ENCODE results near the gene USP15. TPM values are rescaled to one million over a fixed set of nuclear protein-coding genes. Genes with fewer than 3 reads are reported as not detected.

The USP15 gene
- total and polyA plus RNA-seq, 2 of the 8 experiments (the other 6 are each of a cell fraction or from before 2014, with no cell fraction given) = 12.7 to 38.6 TPM

DNA sequence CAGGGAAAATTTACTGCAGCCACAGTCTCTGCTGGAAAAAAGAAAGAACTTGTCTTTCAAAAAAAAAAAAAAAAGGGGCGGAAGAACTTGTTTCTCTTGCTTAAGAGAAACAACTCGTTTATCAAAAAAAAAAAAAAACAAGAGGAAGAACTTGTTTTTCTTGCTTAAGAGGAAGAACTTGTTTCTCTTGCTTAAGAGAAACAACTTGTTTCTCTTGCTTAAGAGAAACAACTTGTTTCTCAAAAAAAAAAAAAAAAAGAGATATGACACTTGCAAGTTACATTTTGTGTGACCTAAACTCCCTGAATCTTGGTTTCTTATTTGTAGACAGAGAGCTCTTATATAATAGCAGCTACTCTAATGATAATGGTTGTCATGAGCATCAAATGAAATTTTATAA is 44.7 kb upstream of the USP15 start:
- Histone ChIP-seq H3K79me1 (ENCODE audit: low read depth, low read length) (no peaks in the 10 kb centered on the region), H3K36me3 (ENCODE audit: control insufficient read depth in 2 of 4, insufficient read depth in 4 of 4, low read length in 3 of 4) (no peaks in the 10 kb centered on the region), H3K4ac (replicated peaks; ENCODE audit: insufficient read length, low read depth, low read length) (no peak overlapping the region), H3K9me3 (ENCODE audit: insufficient read depth in 2 of 2, low read depth in 1 of 2, low read length in 1 of 2) (no peaks in the 10 kb centered on the region), H3K56ac (replicated peaks; ENCODE audit: insufficient read length, low read depth, low read length) (no peak overlapping the region), H2BK5ac (ENCODE audit: low read depth, low read length) (no peak overlapping the region), H2AK5ac (ENCODE audit: low read depth, low read length) (no peak overlapping the region), H3K23me2 (ENCODE audit: low read depth, low read length) (no peaks in the 10 kb centered on the region), H3K4me3 (ENCODE audit: extremely low read depth in 1 of 4, insufficient read depth in 2 of 4, low read depth in 3 of 4, low read length in 4 of 4) (no peak overlapping the region), H4K20me1 (replicated peaks in 1 of 2; ENCODE audit: control insufficient read depth in 1 of 2, insufficient read depth in 2 of 2, low read length in 2 of 2) (no peaks in the 10 kb centered on the region), H2BK15ac (ENCODE audit: low read length) (no peak overlapping the region), H2BK20ac (ENCODE audit: low read length) (no peak overlapping the region), H3K18ac (ENCODE audit: extremely low read depth, low read length) (no peak overlapping the region), H3K23ac (ENCODE audit: insufficient read length) (no peak overlapping the region), H4K8ac (ENCODE audit: extremely low read depth, insufficient read depth, low read length) (no peak overlapping the region), H3K9ac (replicated peaks in 1 of 4; ENCODE audit: extremely low read depth in 1 of 4, low read depth in 3 of 4, low read length in 3 of 4) (no peak overlapping the region), H2BK12ac (ENCODE audit: low read depth, low read length) (no peak overlapping the region), H3K79me2 (ENCODE audit: control insufficient read depth in 1 of 2, insufficient read depth in 2 of 2, low read length in 2 of 2) (no peaks in the 10 kb centered on the region), H3K14ac (ENCODE audit: insufficient read length) (no peak overlapping the region), H3K27me3 (replicated peaks in 1 of 4; ENCODE audit: control insufficient read depth in 3 of 4, extremely low read depth in 1 of 4, insufficient read depth in 3 of 4, low read length in 3 of 4) (no peaks in the 10 kb centered on the region), H4K5ac (ENCODE audit: insufficient read length, low read depth, low read length) (no peak overlapping the region), H3K4me2 (ENCODE audit: insufficient read depth in 1 of 2, low read depth in 2 of 2, low read length in 2 of 2) (no peak overlapping the region), H4K91ac (replicated peaks; ENCODE audit: insufficient read length, low read length) (no peak overlapping the region), H2BK120ac (replicated peaks; ENCODE audit: low read depth, low read length) (no peak overlapping the region), H3K4me1 (replicated peaks in 1 of 4; ENCODE audit: control insufficient read depth in 3 of 4, insufficient read depth in 4 of 4, low read length in 3 of 4) (no peaks in the 10 kb centered on the region), H3K27ac (ENCODE audit: low read depth, low read length) (no peak overlapping the region), H2AFZ (ENCODE audit: low read length) (no peak overlapping the region)
- 100% methylated on average over 1 of the region's 2 CpGs; no CpG with 5 or more reads in 1 of the 2 experiments for WGBS, 2 experiments (ENCODE audit: extremely low coverage in 1 of 2, insufficient coverage in 1 of 2, insufficient read length in 1 of 2, insufficient replicate concordance in 2 of 2, low coverage in 1 of 2, low lambda C conversion rate in 2 of 2, missing lambda C conversion rate in 1 of 2)
- TF ChIP-seq SUZ12 (IDR thresholded peaks at IDR 0.05; ENCODE audit: low read length) = no peak
- no peak for TF ChIP-seq FOSL1 (IDR thresholded peaks at IDR 0.05; ENCODE audit: insufficient read depth, low read depth, low read length)
- TF ChIP-seq MAFK (IDR thresholded peaks at IDR 0.05; ENCODE audit: low read depth, low read length) = no peak
- TF ChIP-seq GTF2F1 (IDR thresholded peaks at IDR 0.05; ENCODE audit: borderline replicate concordance, low read depth, low read length) = no peak
- no peak for TF ChIP-seq CHD2 (IDR thresholded peaks at IDR 0.05; ENCODE audit: low read length)
- TF ChIP-seq, protein P1, sequence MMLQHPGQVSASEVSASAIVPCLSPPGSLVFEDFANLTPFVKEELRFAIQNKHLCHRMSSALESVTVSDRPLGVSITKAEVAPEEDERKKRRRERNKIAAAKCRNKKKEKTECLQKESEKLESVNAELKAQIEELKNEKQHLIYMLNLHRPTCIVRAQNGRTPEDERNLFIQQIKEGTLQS (IDR thresholded peaks at IDR 0.05; ENCODE audit: insufficient read depth, low read depth, low read length) = no peak
- TF ChIP-seq CREB1 (IDR thresholded peaks at IDR 0.05) = no peak
- TF ChIP-seq RFX5 (IDR thresholded peaks at IDR 0.05; ENCODE audit: borderline replicate concordance, low read depth, low read length) = no peak
- no peak for TF ChIP-seq KDM5A (IDR thresholded peaks at IDR 0.05; ENCODE audit: low read length)
- no peak for TF ChIP-seq SRF (IDR thresholded peaks at IDR 0.05; ENCODE audit: low read depth, low read length)
- DNase-seq (ENCODE audit: low read depth in 1 of 2, low spot score in 2 of 2) = no peak
- no peak for FAIRE-seq
- ChIA-PET POLR2A (ENCODE audit: partially characterized antibody) (no interaction called here), CTCF (ENCODE audit: partially characterized antibody) (no interaction called here)

Data from H1 (cell line).